Hepatocyte (in vitro differentiated cells): ENCODE measurements around the gene DEDD2.

Experiments used
- EZH2 ChIP-seq: fragments of 200-600 bp; sonication (generic); IDR thresholded peaks from 2 replicates; pipeline ENCODE4 v1.6.1; 2016; ENCODE audit warnings: antibody characterized with exemption, mild to moderate bottlenecking, borderline replicate concordance
- TF ChIP-seq, protein P1 (sequence below): fragments of 200-600 bp; sonication (generic); IDR thresholded peaks from 2 replicates; pipeline ENCODE4 v1.5.1; 2016; ENCODE audit warnings: antibody characterized with exemption, mild to moderate bottlenecking; ENCODE audit not compliant: poor library complexity

DNA sequence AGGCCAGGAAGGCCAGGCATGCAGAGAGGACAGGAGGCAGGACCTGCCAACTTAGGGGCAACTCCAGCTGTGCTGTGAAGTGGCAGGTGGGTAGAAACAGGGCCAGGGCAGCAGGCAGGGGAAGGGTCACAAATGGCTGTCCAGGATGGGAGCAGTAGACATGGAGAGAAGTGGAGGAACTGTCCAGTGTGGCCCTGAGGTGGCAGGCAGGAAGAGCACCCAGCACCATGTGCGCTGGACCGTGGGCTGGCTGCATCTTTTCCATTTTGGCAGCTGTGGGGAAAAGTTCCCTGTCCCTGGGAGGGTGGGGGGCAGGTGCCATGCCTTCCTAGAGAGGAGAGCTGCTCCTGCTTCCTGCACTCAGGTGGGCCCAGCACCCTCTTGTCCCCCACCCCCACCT, 13.8 kb downstream of the DEDD2 start:
- TF ChIP-seq, protein P1, sequence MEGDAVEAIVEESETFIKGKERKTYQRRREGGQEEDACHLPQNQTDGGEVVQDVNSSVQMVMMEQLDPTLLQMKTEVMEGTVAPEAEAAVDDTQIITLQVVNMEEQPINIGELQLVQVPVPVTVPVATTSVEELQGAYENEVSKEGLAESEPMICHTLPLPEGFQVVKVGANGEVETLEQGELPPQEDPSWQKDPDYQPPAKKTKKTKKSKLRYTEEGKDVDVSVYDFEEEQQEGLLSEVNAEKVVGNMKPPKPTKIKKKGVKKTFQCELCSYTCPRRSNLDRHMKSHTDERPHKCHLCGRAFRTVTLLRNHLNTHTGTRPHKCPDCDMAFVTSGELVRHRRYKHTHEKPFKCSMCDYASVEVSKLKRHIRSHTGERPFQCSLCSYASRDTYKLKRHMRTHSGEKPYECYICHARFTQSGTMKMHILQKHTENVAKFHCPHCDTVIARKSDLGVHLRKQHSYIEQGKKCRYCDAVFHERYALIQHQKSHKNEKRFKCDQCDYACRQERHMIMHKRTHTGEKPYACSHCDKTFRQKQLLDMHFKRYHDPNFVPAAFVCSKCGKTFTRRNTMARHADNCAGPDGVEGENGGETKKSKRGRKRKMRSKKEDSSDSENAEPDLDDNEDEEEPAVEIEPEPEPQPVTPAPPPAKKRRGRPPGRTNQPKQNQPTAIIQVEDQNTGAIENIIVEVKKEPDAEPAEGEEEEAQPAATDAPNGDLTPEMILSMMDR, result no peak
- TF ChIP-seq EZH2, result no peak
